ENCODE measurements around the gene LRRC61.

GRCh38 chr7:150358433-150358832 lies 35.3 kb downstream of the LRRC61 start:
- TF ChIP-seq CTCF (tag by site-specific recombination; IDR thresholded peaks at IDR 0.05) (no peak), PRDM2 (tag by site-specific recombination; IDR thresholded peaks at IDR 0.05; ENCODE audit: borderline replicate concordance) (no peak), HOXA7 (CRISPR knock-in tag; IDR thresholded peaks at IDR 0.05; ENCODE audit: borderline replicate concordance) (no peak), ATF2 (tag by site-specific recombination; IDR thresholded peaks at IDR 0.05; ENCODE audit: low read depth) (no peak), ZNF768 (tag by site-specific recombination; IDR thresholded peaks at IDR 0.05) (no peak), ZNF629 (tag by site-specific recombination; IDR thresholded peaks at IDR 0.05) (no peak), KLF1 (tag by site-specific recombination; IDR thresholded peaks at IDR 0.05) (no peak), ZNF350 (tag by site-specific recombination; IDR thresholded peaks at IDR 0.05) (no peak), ZNF501 (tag by site-specific recombination; IDR thresholded peaks at IDR 0.05) (no peak)
